ENCODE results near the gene DAND5.

DAND5 gene

GRCh38 chr19:12997179-12997966, 28.0 kb downstream of the DAND5 start:
- no peak for TF ChIP-seq CTCF (IDR thresholded peaks at IDR 0.05; ENCODE audit: borderline replicate concordance, extremely low read depth, low read length, poor library complexity, severe bottlenecking)
- TF ChIP-seq EZH2 (IDR thresholded peaks at IDR 0.05; ENCODE audit: borderline replicate concordance, low read depth, low read length, severe bottlenecking), result no peak
- H3K36me3 ChIP-seq (ENCODE audit: insufficient read depth, low read length), result no peaks in the 10 kb centered on the region
- H3K4me3 ChIP-seq (ENCODE audit: low read depth in 1 of 2, low read length in 2 of 2), result no peak overlapping the region
- DNase-seq, result no peak
- peak overlapping the region; percentile 37; the same call in 1 of the 2 replicates for H3K4me2 ChIP-seq (ENCODE audit: insufficient read depth, low read length)
- H2AFZ ChIP-seq (ENCODE audit: low read depth, low read length), result no peak overlapping the region
- H3K79me2 ChIP-seq (ENCODE audit: insufficient read depth, low read length), result peaks cover 4% of the 10 kb centered on the region; the same call in 1 of the 2 replicates
- H3K27ac ChIP-seq (ENCODE audit: low read length), result no peak overlapping the region
- H3K9me3 ChIP-seq (ENCODE audit: insufficient read depth, low read length, severe bottlenecking), result no peaks in the 10 kb centered on the region
- peaks cover 19% of the 10 kb centered on the region for H3K4me1 ChIP-seq (ENCODE audit: insufficient read depth, low read length)
- peaks cover 27% of the 10 kb centered on the region for H4K20me1 ChIP-seq (ENCODE audit: insufficient read depth, low read length)
- ATAC-seq (ENCODE audit: insufficient read depth, low read depth), result no peak
- H3K27me3 ChIP-seq (ENCODE audit: insufficient read depth, low read length, poor library complexity), result peaks cover 6% of the 10 kb centered on the region
- H3K9ac ChIP-seq (ENCODE audit: low read depth, low read length), result no peak overlapping the region

- Histone ChIP-seq H3K9me3 (ENCODE audit: insufficient read depth, low read length, severe bottlenecking) (no peaks in the 10 kb centered on the region), H3K27ac (ENCODE audit: low read length) (no peak overlapping the region), H3K36me3 (ENCODE audit: insufficient read depth, low read length) (no peaks in the 10 kb centered on the region), H3K27me3 (ENCODE audit: insufficient read depth, low read length, poor library complexity) (peaks cover 6% of the 10 kb centered on the region), H4K20me1 (ENCODE audit: insufficient read depth, low read length) (peaks cover 27% of the 10 kb centered on the region), H3K9ac (ENCODE audit: low read depth, low read length) (no peak overlapping the region), H3K4me3 (ENCODE audit: low read depth in 1 of 2, low read length in 2 of 2) (no peak overlapping the region), H2AFZ (ENCODE audit: low read depth, low read length) (no peak overlapping the region), H3K4me1 (ENCODE audit: insufficient read depth, low read length) (peaks cover 19% of the 10 kb centered on the region), H3K79me2 (ENCODE audit: insufficient read depth, low read length) (peaks cover 4% of the 10 kb centered on the region; the same call in 1 of the 2 replicates), H3K4me2 (ENCODE audit: insufficient read depth, low read length) (no peak overlapping the region)
- ATAC-seq (ENCODE audit: insufficient read depth, low read depth) (no peak), DNase-seq (no peak)
- TF ChIP-seq EZH2 (IDR thresholded peaks at IDR 0.05; ENCODE audit: borderline replicate concordance, low read depth, low read length, severe bottlenecking) (no peak), CTCF (IDR thresholded peaks at IDR 0.05; ENCODE audit: borderline replicate concordance, extremely low read depth, low read length, poor library complexity, severe bottlenecking) (no peak)
Observed at GRCh38 chr19:12997967-12998940, 28.9 kb downstream of the DAND5 start.

GRCh38 chr19:13001166-13001501, 31.8 kb downstream of the DAND5 start:
- no peak overlapping the region for H3K27ac ChIP-seq (ENCODE audit: low read length)
- H3K36me3 ChIP-seq (ENCODE audit: insufficient read depth, low read length), result no peaks in the 10 kb centered on the region
- H3K4me2 ChIP-seq (ENCODE audit: insufficient read depth, low read length), result no peak overlapping the region
- H2AFZ ChIP-seq (ENCODE audit: low read depth, low read length), result no peak overlapping the region
- no peak overlapping the region for H3K4me3 ChIP-seq (ENCODE audit: low read depth in 1 of 2, low read length in 2 of 2)
- H3K9ac ChIP-seq (ENCODE audit: low read depth, low read length), result no peak overlapping the region
- no peaks in the 10 kb centered on the region for H3K79me2 ChIP-seq (ENCODE audit: insufficient read depth, low read length)
- no peaks in the 10 kb centered on the region for H3K9me3 ChIP-seq (ENCODE audit: insufficient read depth, low read length, severe bottlenecking)
- H3K4me1 ChIP-seq (ENCODE audit: insufficient read depth, low read length), result peaks cover 7% of the 10 kb centered on the region
- no peaks in the 10 kb centered on the region for H3K27me3 ChIP-seq (ENCODE audit: insufficient read depth, low read length, poor library complexity)
- peaks cover 35% of the 10 kb centered on the region for H4K20me1 ChIP-seq (ENCODE audit: insufficient read depth, low read length)
- no peak for TF ChIP-seq EZH2 (IDR thresholded peaks at IDR 0.05; ENCODE audit: borderline replicate concordance, low read depth, low read length, severe bottlenecking)
- no peak for TF ChIP-seq CTCF (IDR thresholded peaks at IDR 0.05; ENCODE audit: borderline replicate concordance, extremely low read depth, low read length, poor library complexity, severe bottlenecking)
- no peak for ATAC-seq (ENCODE audit: insufficient read depth, low read depth)
- DNase-seq, result no peak

Measured in DND-41 (cell line).